ENCODE results near the gene LGALS7B. TPM values are rescaled to one million over a fixed set of nuclear protein-coding genes. Genes with fewer than 3 reads are reported as not detected.

Gene LGALS7B
- total RNA-seq = 1.2 TPM in 1 of 3 replicates, not detected in the others

GRCh38 chr19:38788478-38789243 is at the start of gene LGALS7B:
Gene LGALS7B, plus strand, starts transcription at chr19:38789200. Its CDS starts 27 bp downstream, at chr19:38789227.
- Mint-ChIP-seq H3K9me3 (no peaks in the 10 kb centered on the region), H3K4me3 (no peak within 1 kb of the TSS), H3K27ac (peak within 1 kb of the TSS; percentile 33), H3K4me1 (peaks cover 3% of the 10 kb centered on the region), H3K27me3 (ENCODE audit: low read depth) (no peaks in the 10 kb centered on the region), H3K36me3 (no peaks in the 10 kb centered on the region)
- no peak for TF ChIP-seq CTCF (IDR thresholded peaks at IDR 0.05; ENCODE audit: unreplicated experiment)
- no peak for DNase-seq (ENCODE audit: low spot score in 2 of 2, unreplicated experiment in 2 of 2)

- Mint-ChIP-seq H3K36me3 (no peaks in the 10 kb centered on the region), H3K4me3 (no peak overlapping the region), H3K27me3 (ENCODE audit: low read depth) (peaks cover 11% of the 10 kb centered on the region), H3K4me1 (peaks cover 4% of the 10 kb centered on the region), H3K27ac (no peak overlapping the region), H3K9me3 (no peaks in the 10 kb centered on the region)
- no peak for TF ChIP-seq CTCF (IDR thresholded peaks at IDR 0.05; ENCODE audit: unreplicated experiment)
- DNase-seq (ENCODE audit: low spot score in 2 of 2, unreplicated experiment in 2 of 2) = no peak
Measured at GRCh38 chr19:38739440-38740256, 49.4 kb upstream of the LGALS7B start.

GRCh38 chr19:38740257-38740592 is 48.8 kb upstream of the LGALS7B start:
- Mint-ChIP-seq H3K27me3 (ENCODE audit: low read depth) (peaks cover 10% of the 10 kb centered on the region), H3K4me3 (no peak overlapping the region), H3K9me3 (no peaks in the 10 kb centered on the region), H3K4me1 (peaks cover 4% of the 10 kb centered on the region), H3K36me3 (no peaks in the 10 kb centered on the region), H3K27ac (no peak overlapping the region)
- DNase-seq (ENCODE audit: low spot score in 2 of 2, unreplicated experiment in 2 of 2) = no peak
- TF ChIP-seq CTCF (IDR thresholded peaks at IDR 0.05; ENCODE audit: unreplicated experiment) = no peak

GRCh38 chr19:38740932-38741331 is 48.1 kb upstream of the LGALS7B start:
- no peak overlapping the region for H3K27ac Mint-ChIP-seq
- peaks cover 4% of the 10 kb centered on the region for H3K4me1 Mint-ChIP-seq
- no peak overlapping the region for H3K4me3 Mint-ChIP-seq
- no peak for DNase-seq (ENCODE audit: low spot score in 2 of 2, unreplicated experiment in 2 of 2)
- H3K36me3 Mint-ChIP-seq = no peaks in the 10 kb centered on the region
- no peak for TF ChIP-seq CTCF (IDR thresholded peaks at IDR 0.05; ENCODE audit: unreplicated experiment)
- H3K27me3 Mint-ChIP-seq (ENCODE audit: low read depth) = peaks cover 10% of the 10 kb centered on the region
- H3K9me3 Mint-ChIP-seq = no peaks in the 10 kb centered on the region

GRCh38 chr19:38741670-38742069 is 47.3 kb upstream of the LGALS7B start:
- DNase-seq (ENCODE audit: low spot score in 2 of 2, unreplicated experiment in 2 of 2) = no peak
- Mint-ChIP-seq H3K27me3 (ENCODE audit: low read depth) (peaks cover 7% of the 10 kb centered on the region), H3K27ac (no peak overlapping the region), H3K36me3 (no peaks in the 10 kb centered on the region), H3K4me3 (no peak overlapping the region), H3K9me3 (no peaks in the 10 kb centered on the region), H3K4me1 (peaks cover 4% of the 10 kb centered on the region)
- TF ChIP-seq CTCF (IDR thresholded peaks at IDR 0.05; ENCODE audit: unreplicated experiment) = no peak
